Keratinocyte (primary cell): ENCODE results near the gene CNTNAP2. TPM values are rescaled to one million over a fixed set of nuclear protein-coding genes. Genes with fewer than 3 reads are reported as not detected.

Source experiments
- DNase-seq: peaks from one replicate; pipeline ENCODE4 v3.0.0-alpha.2; 2011; ENCODE audit warnings: low read depth, missing footprints, low spot score
- FAIRE-seq: peaks from 2 replicates; lab custom pipeline; 2011; peaks lifted over from hg19 to GRCh38; lab: Jason Lieb, UNC
- H2AFZ ChIP-seq: 2 replicates; pipeline ENCODE4 v1.6.0; 2012; ENCODE audit warnings: low read length, control low read depth, inconsistent platforms; ENCODE audit not compliant: control insufficient read depth
- H3K27ac ChIP-seq: 2 replicates; pipeline ENCODE4 v1.5.1; 2011; ENCODE audit warnings: low read length; ENCODE audit not compliant: control insufficient read depth, insufficient read depth
- H3K27me3 ChIP-seq: 3 replicates; pipeline ENCODE4 v1.6.0; 2011; ENCODE audit warnings: low read length; ENCODE audit not compliant: control insufficient read depth, insufficient read depth; ENCODE audit errors: extremely low read depth
- H3K36me3 ChIP-seq, 2 experiments: 2 replicates in 1 of 2; 3 replicates in 1 of 2; pipeline ENCODE4 v1.5.1; 2011; ENCODE audit warnings: low read length in 2 of 2, mild to moderate bottlenecking in 1 of 2; ENCODE audit not compliant: control insufficient read depth in 2 of 2, insufficient read depth in 2 of 2; ENCODE audit errors: extremely low read depth in 1 of 2
- H3K4me1 ChIP-seq: 3 replicates; pipeline ENCODE4 v1.5.1; 2011; ENCODE audit warnings: low read length; ENCODE audit not compliant: control insufficient read depth, insufficient read depth; ENCODE audit errors: extremely low read depth
- H3K4me2 ChIP-seq: 3 replicates; pipeline ENCODE4 v1.6.0; 2011; ENCODE audit warnings: low read depth, low read length; ENCODE audit not compliant: control insufficient read depth, insufficient read depth; ENCODE audit errors: extremely low read depth
- H3K4me3 ChIP-seq, 3 experiments: fragments of 200-600 bp in 1 of 3; sonication (generic) in 1 of 3; 2 replicates in 2 of 3; 3 replicates in 1 of 3; pipeline ENCODE4 v1.5.1; 2011 to 2016; ENCODE audit warnings: low read length in 3 of 3, mild to moderate bottlenecking in 3 of 3, control low read depth in 2 of 3, inconsistent platforms in 1 of 3, low read depth in 1 of 3, mixed read lengths in 1 of 3, mixed run types in 1 of 3, moderate library complexity in 1 of 3; ENCODE audit not compliant: control insufficient read depth in 2 of 3, insufficient read depth in 2 of 3; ENCODE audit errors: extremely low read depth in 1 of 3
- H3K79me2 ChIP-seq: 2 replicates; pipeline ENCODE4 v1.6.0; 2012; ENCODE audit warnings: low read length; ENCODE audit not compliant: control insufficient read depth, insufficient read depth
- H3K9ac ChIP-seq: 3 replicates; pipeline ENCODE4 v1.6.0; 2011; ENCODE audit warnings: low read length; ENCODE audit not compliant: control insufficient read depth, insufficient read depth; ENCODE audit errors: extremely low read depth
- H3K9me1 ChIP-seq: 3 replicates; pipeline ENCODE4 v1.6.0; 2011; ENCODE audit warnings: low read length; ENCODE audit not compliant: control insufficient read depth, insufficient read depth; ENCODE audit errors: extremely low read depth
- H3K9me3 ChIP-seq: 2 replicates; pipeline ENCODE4 v1.5.1; 2012; ENCODE audit warnings: low read depth, low read length; ENCODE audit not compliant: control insufficient read depth
- H4K20me1 ChIP-seq: 3 replicates; pipeline ENCODE4 v1.6.0; 2011; ENCODE audit warnings: low read length; ENCODE audit not compliant: control insufficient read depth, insufficient read depth; ENCODE audit errors: extremely low read depth
- EZH2 ChIP-seq: IDR thresholded peaks from one replicate; pipeline ENCODE4 v1.6.1; 2012; ENCODE audit warnings: inconsistent platforms, mild to moderate bottlenecking, low read length, moderate library complexity
- dilution Hi-C: fragments of 300-500 bp; cut with MboI; formaldehyde crosslinking; loops from one replicate; pipeline ENCODE4 v1.7.0; 2020; ENCODE audit warnings: low sequenced_read_pairs; ENCODE audit not compliant: extremely low pct_ligation_motif_present
- polyA plus RNA-seq, 5 experiments: library from polyadenylated mRNA; depleted of rRNA in 3 of 5; stranded (reverse) in 3 of 5; stranded (forward) in 1 of 5; unstranded in 1 of 5; fragments of >200 nt; gene quantifications; 1 replicate in 1 of 5; 2 replicates in 3 of 5; 3 replicates in 1 of 5; pipeline versions ENCODE4 v1.2.1 to v1.2.3, GENCODE V29; 2011 to 2012; ENCODE audit warnings: missing spikeins in 2 of 5, low read depth in 1 of 5, low replicate concordance in 1 of 5
- TF ChIP-seq, protein P1 (sequence below), 3 experiments: IDR thresholded peaks in 1 of 3; conservative IDR thresholded peaks in 1 of 3; optimal IDR thresholded peaks in 1 of 3; 2 replicates in 2 of 3; 3 replicates in 1 of 3; pipeline versions ENCODE3 to v1.5.1; 2011; ENCODE audit warnings: low read length in 3 of 3, mild to moderate bottlenecking in 3 of 3, moderate library complexity in 2 of 3, control low read depth in 1 of 3, inconsistent platforms in 1 of 3; ENCODE audit not compliant: insufficient read depth in 2 of 3; ENCODE audit errors: extremely low read depth in 1 of 3

CNTNAP2 gene
- polyA plus RNA-seq, 1 donor (not counting 4 experiments of a cell fraction or from before 2014, with no cell fraction given) = 1.4 TPM

DNA sequence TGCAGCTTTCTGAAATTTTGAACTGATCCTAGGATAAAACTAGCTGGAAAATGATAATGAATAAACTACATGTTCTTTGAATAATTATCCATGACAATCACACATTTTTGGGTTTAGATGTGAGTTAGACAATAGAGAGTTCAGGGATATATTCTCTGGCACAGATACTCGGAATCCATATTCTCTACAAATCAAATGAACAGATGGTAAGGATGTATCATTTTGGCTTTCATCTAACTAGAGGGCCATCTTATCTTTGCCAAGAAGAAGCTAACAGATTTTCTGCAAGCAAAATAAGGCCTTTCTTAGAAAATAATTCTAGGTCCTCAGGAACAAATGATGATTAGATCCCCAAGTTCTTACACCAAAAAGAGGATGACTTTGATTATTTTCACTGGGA is 2118.1 kb downstream of the CNTNAP2 start:
- TF ChIP-seq, protein P1, sequence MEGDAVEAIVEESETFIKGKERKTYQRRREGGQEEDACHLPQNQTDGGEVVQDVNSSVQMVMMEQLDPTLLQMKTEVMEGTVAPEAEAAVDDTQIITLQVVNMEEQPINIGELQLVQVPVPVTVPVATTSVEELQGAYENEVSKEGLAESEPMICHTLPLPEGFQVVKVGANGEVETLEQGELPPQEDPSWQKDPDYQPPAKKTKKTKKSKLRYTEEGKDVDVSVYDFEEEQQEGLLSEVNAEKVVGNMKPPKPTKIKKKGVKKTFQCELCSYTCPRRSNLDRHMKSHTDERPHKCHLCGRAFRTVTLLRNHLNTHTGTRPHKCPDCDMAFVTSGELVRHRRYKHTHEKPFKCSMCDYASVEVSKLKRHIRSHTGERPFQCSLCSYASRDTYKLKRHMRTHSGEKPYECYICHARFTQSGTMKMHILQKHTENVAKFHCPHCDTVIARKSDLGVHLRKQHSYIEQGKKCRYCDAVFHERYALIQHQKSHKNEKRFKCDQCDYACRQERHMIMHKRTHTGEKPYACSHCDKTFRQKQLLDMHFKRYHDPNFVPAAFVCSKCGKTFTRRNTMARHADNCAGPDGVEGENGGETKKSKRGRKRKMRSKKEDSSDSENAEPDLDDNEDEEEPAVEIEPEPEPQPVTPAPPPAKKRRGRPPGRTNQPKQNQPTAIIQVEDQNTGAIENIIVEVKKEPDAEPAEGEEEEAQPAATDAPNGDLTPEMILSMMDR (optimal IDR thresholded peaks at IDR 0.05 in 1 of 3, IDR thresholded peaks at IDR 0.05 in 1 of 3, conservative IDR thresholded peaks at IDR 0.05 in 1 of 3; ENCODE audit: extremely low read depth in 1 of 3, insufficient read depth in 2 of 3, low read length in 3 of 3) = no peak
- no peak for TF ChIP-seq EZH2
- FAIRE-seq (no peak), DNase-seq (no peak)
- H3K9me3 ChIP-seq = no peaks in the 10 kb centered on the region
- H3K9ac ChIP-seq = no peak overlapping the region
- no peaks in the 10 kb centered on the region for H4K20me1 ChIP-seq
- no peak overlapping the region for H3K4me3 ChIP-seq
- no peaks in the 10 kb centered on the region for H3K9me1 ChIP-seq
- H3K27me3 ChIP-seq = no peaks in the 10 kb centered on the region
- H2AFZ ChIP-seq = no peak overlapping the region
- no peak overlapping the region for H3K4me2 ChIP-seq
- dilution Hi-C loops = no loop called here
- no peaks in the 10 kb centered on the region for H3K79me2 ChIP-seq
- H3K36me3 ChIP-seq = no peaks in the 10 kb centered on the region
- no peaks in the 10 kb centered on the region for H3K4me1 ChIP-seq
- no peak overlapping the region for H3K27ac ChIP-seq

DNA sequence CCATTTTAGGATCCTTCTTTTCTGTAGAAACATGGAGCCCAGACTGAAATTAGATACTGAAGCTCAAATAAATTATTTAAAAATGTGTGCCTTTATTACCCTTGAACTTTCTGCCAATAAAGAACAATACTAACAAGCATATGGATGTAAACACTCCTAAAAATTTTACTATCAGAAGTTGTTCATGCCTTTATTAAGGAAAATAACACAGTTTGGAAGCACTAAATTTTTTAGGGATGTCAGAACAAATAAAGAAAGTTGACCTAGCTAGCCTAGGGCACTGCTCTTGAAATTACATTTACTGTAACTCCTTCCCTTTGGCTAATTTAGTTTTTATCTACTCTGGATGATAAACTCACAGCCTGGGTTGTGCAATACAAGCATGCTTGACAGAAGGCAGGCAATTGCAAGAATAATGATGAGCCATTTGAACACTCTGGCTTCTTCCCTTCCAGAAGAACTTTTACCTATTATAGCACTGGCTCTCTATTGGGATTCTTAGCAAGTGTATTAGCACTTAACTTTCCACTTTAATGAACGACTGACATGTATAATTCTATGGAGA is 2122.2 kb downstream of the CNTNAP2 start:
- FAIRE-seq = no peak
- DNase-seq = no peak
- Histone ChIP-seq H3K27me3 (no peaks in the 10 kb centered on the region), H4K20me1 (no peaks in the 10 kb centered on the region), H3K9me1 (no peaks in the 10 kb centered on the region), H3K79me2 (no peaks in the 10 kb centered on the region), H3K36me3 (no peaks in the 10 kb centered on the region), H3K4me3 (no peak overlapping the region), H3K9ac (no peak overlapping the region), H3K27ac (no peak overlapping the region), H3K4me1 (peaks cover 3% of the 10 kb centered on the region), H3K4me2 (no peak overlapping the region), H3K9me3 (no peaks in the 10 kb centered on the region), H2AFZ (no peak overlapping the region)
- dilution Hi-C loops = no loop called here
- no peak for TF ChIP-seq EZH2
- TF ChIP-seq, protein P1 (optimal IDR thresholded peaks at IDR 0.05 in 1 of 3, IDR thresholded peaks at IDR 0.05 in 1 of 3, conservative IDR thresholded peaks at IDR 0.05 in 1 of 3; ENCODE audit: extremely low read depth in 1 of 3, insufficient read depth in 2 of 3, low read length in 3 of 3) = no peak
